Measurements from ENCODE around the gene SRSF4. TPM values are rescaled to one million over a fixed set of nuclear protein-coding genes. Genes with fewer than 3 reads are reported as not detected.

The SRSF4 gene
- total and polyA plus RNA-seq, 2 of the 8 experiments (the other 6 are each of a cell fraction or from before 2014, with no cell fraction given) = 34.9 to 86.5 TPM

DNA sequence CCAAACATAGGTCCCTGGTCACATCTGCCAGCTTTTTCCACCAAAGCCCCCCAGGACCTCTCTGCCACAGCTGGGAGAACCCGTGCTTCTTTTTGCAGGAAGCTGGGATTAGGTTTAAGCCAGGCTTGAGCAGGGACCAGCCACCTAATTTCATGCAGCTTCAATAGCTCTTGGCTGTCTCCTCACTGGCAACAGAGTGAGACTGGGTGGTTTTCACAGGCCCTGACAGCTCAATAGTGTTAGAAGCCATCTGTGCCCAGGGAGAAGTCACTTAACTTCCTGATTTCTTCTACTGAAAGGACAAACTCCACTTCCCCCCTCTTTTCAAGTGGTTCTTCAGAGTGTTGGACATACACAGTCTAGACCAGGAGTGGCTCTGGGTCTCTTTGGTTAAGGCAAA, 20.4 kb upstream of the SRSF4 start:
- ChIA-PET CTCF (ENCODE audit: partially characterized antibody) (interaction anchor here (0.7 to 5.3 kb wide), 41 partner anchors 9 to 342 kb away, joined by 3 to 20 read pairs (median 5); partner anchors contain the start of genes SRSF4 and TMEM200B), POLR2A (ENCODE audit: partially characterized antibody) (interaction anchor here (0.7 to 1.7 kb wide), 5 partner anchors 8 to 77 kb away, joined by 3 to 6 read pairs (median 4); partner anchors contain the start of gene SRSF4)
- Histone ChIP-seq H3K36me3 (ENCODE audit: control insufficient read depth in 2 of 4, insufficient read depth in 4 of 4, low read length in 3 of 4) (peaks cover 2 to 31% (median 21%) of the 10 kb centered on the region in 4 experiments; a peak in 6 of 8 replicates), H3K4me2 (ENCODE audit: insufficient read depth in 1 of 2, low read depth in 2 of 2, low read length in 2 of 2) (no peak overlapping the region), H3K9me3 (ENCODE audit: insufficient read depth in 2 of 2, low read depth in 1 of 2, low read length in 1 of 2) (no peaks in the 10 kb centered on the region), H3K4ac (replicated peaks; ENCODE audit: insufficient read length, low read depth, low read length) (no peak overlapping the region), H3K79me2 (ENCODE audit: control insufficient read depth in 1 of 2, insufficient read depth in 2 of 2, low read length in 2 of 2) (no peaks in the 10 kb centered on the region), H4K8ac (ENCODE audit: extremely low read depth, insufficient read depth, low read length) (no peak overlapping the region), H3K9ac (replicated peaks in 1 of 4; ENCODE audit: extremely low read depth in 1 of 4, low read depth in 3 of 4, low read length in 3 of 4) (no peak overlapping the region), H3K14ac (ENCODE audit: insufficient read length) (no peak overlapping the region), H3K4me1 (replicated peaks in 1 of 4; ENCODE audit: control insufficient read depth in 3 of 4, insufficient read depth in 4 of 4, low read length in 3 of 4) (peaks cover 0 to 6% (median 2%) of the 10 kb centered on the region in 4 experiments; a peak in 2 of 7 replicates), H4K5ac (ENCODE audit: insufficient read length, low read depth, low read length) (no peak overlapping the region), H3K18ac (ENCODE audit: extremely low read depth, low read length) (no peak overlapping the region), H3K79me1 (ENCODE audit: low read depth, low read length) (no peaks in the 10 kb centered on the region), H2BK12ac (ENCODE audit: low read depth, low read length) (0 out of 2 replicates have a peak overlapping the region, but pooled peaks have one; percentile 30), H3K27ac (ENCODE audit: low read depth, low read length) (no peak overlapping the region), H2AFZ (ENCODE audit: low read length) (no peak overlapping the region), H4K20me1 (replicated peaks in 1 of 2; ENCODE audit: control insufficient read depth in 1 of 2, insufficient read depth in 2 of 2, low read length in 2 of 2) (peaks cover 0 to 2% of the 10 kb centered on the region in 2 experiments), H3K56ac (replicated peaks; ENCODE audit: insufficient read length, low read depth, low read length) (no peak overlapping the region), H3K23ac (ENCODE audit: insufficient read length) (no peak overlapping the region), H2BK120ac (replicated peaks; ENCODE audit: low read depth, low read length) (no peak overlapping the region), H3K4me3 (ENCODE audit: extremely low read depth in 1 of 4, insufficient read depth in 2 of 4, low read depth in 3 of 4, low read length in 4 of 4) (no peak overlapping the region), H2AK5ac (ENCODE audit: low read depth, low read length) (no peak overlapping the region), H3K23me2 (ENCODE audit: low read depth, low read length) (no peaks in the 10 kb centered on the region), H4K91ac (replicated peaks; ENCODE audit: insufficient read length, low read length) (no peak overlapping the region), H2BK20ac (ENCODE audit: low read length) (no peak overlapping the region), H3K27me3 (replicated peaks in 1 of 4; ENCODE audit: control insufficient read depth in 3 of 4, extremely low read depth in 1 of 4, insufficient read depth in 3 of 4, low read length in 3 of 4) (no peaks in the 10 kb centered on the region), H2BK15ac (ENCODE audit: low read length) (0 out of 2 replicates have a peak overlapping the region, but pooled peaks have one; percentile 19), H2BK5ac (ENCODE audit: low read depth, low read length) (no peak overlapping the region)
- FAIRE-seq (no peak), DNase-seq (ENCODE audit: low read depth in 1 of 2, low spot score in 2 of 2) (no peak)
- WGBS, 2 experiments (ENCODE audit: extremely low coverage in 1 of 2, insufficient coverage in 1 of 2, insufficient read length in 1 of 2, insufficient replicate concordance in 2 of 2, low coverage in 1 of 2, low lambda C conversion rate in 2 of 2, missing lambda C conversion rate in 1 of 2) = 75% methylated on average over 1 of the region's 1 CpG; no CpG with 5 or more reads in 1 of the 2 experiments
- TF ChIP-seq CEBPB (IDR thresholded peaks at IDR 0.05; ENCODE audit: low read depth, low read length) = no peak
- TF ChIP-seq KDM5A (IDR thresholded peaks at IDR 0.05; ENCODE audit: low read length) = no peak
- no peak for TF ChIP-seq HDAC6 (IDR thresholded peaks at IDR 0.05; ENCODE audit: low read depth, low read length)
- no peak for TF ChIP-seq CTBP2 (IDR thresholded peaks at IDR 0.05; ENCODE audit: borderline replicate concordance, insufficient read depth, insufficient read length, low read length)
- no peak for TF ChIP-seq POLR2AphosphoS5 (IDR thresholded peaks at IDR 0.05; ENCODE audit: low read depth, low read length)
- TF ChIP-seq ZNF274 (IDR thresholded peaks at IDR 0.05; ENCODE audit: borderline replicate concordance, extremely low read depth, low read length) = no peak
- no peak for TF ChIP-seq POU5F1 (IDR thresholded peaks at IDR 0.05; ENCODE audit: low read depth, low read length)
- no peak for TF ChIP-seq CBX8 (IDR thresholded peaks at IDR 0.05; ENCODE audit: borderline replicate concordance, low read depth, low read length)
- no peak for TF ChIP-seq CHD2 (IDR thresholded peaks at IDR 0.05; ENCODE audit: low read length)
- TF ChIP-seq TAF1 (IDR thresholded peaks at IDR 0.05; ENCODE audit: low read depth, low read length) = no peak
- TF ChIP-seq USF2 (IDR thresholded peaks at IDR 0.05; ENCODE audit: low read length) = no peak
- no peak for TF ChIP-seq RFX5 (IDR thresholded peaks at IDR 0.05; ENCODE audit: borderline replicate concordance, low read depth, low read length)
- TF ChIP-seq GTF2F1 (IDR thresholded peaks at IDR 0.05; ENCODE audit: borderline replicate concordance, low read depth, low read length) = no peak

Data from H1 (cell line).